NCI-H345 treated with DMSO at 0.1 percent for 48 hours (cell line): ENCODE results near the gene TTC33.

Experiments used
- DNase-seq: peaks from one replicate; lab custom pipeline; 2025; ENCODE audit not compliant: unreplicated experiment; lab: John Stamatoyannopoulos, UW

Gene TTC33

GRCh38 chr5:40547994-40548575 is 207.7 kb downstream of the TTC33 start:
- no peak for DNase-seq

- DNase-seq, result no peak
Observed at GRCh38 chr5:40547557-40547956, 208.2 kb downstream of the TTC33 start.

- DNase-seq, result no peak
Observed at GRCh38 chr5:40540301-40540700, 215.5 kb downstream of the TTC33 start.

- DNase-seq, result no peak
Observed at GRCh38 chr5:40524677-40525076, 231.1 kb downstream of the TTC33 start.

- no peak for DNase-seq
Observed at GRCh38 chr5:40521925-40522324, 233.8 kb downstream of the TTC33 start.

GRCh38 chr5:40521108-40521785 is 234.5 kb downstream of the TTC33 start:
- no peak for DNase-seq

GRCh38 chr5:40518485-40518917 is 237.3 kb downstream of the TTC33 start:
- no peak for DNase-seq

GRCh38 chr5:40515476-40515875 is 240.3 kb downstream of the TTC33 start:
- no peak for DNase-seq

GRCh38 chr5:40514976-40515375 is 240.8 kb downstream of the TTC33 start:
- no peak for DNase-seq

GRCh38 chr5:40511801-40512200 is 244.0 kb downstream of the TTC33 start:
- no peak for DNase-seq

- no peak for DNase-seq
Observed at GRCh38 chr5:40507095-40507494, 248.7 kb downstream of the TTC33 start.

GRCh38 chr5:40505031-40505430 is 250.7 kb downstream of the TTC33 start:
- no peak for DNase-seq

GRCh38 chr5:40503439-40503838 is 252.3 kb downstream of the TTC33 start:
- DNase-seq, result no peak

GRCh38 chr5:40502736-40503135 is 253.0 kb downstream of the TTC33 start:
- DNase-seq, result no peak

GRCh38 chr5:40501711-40502444 is 253.9 kb downstream of the TTC33 start:
- no peak for DNase-seq

GRCh38 chr5:40499518-40500273 is 256.1 kb downstream of the TTC33 start:
- DNase-seq, result no peak

- no peak for DNase-seq
Observed at GRCh38 chr5:40499007-40499406, 256.8 kb downstream of the TTC33 start.

- no peak for DNase-seq
Observed at GRCh38 chr5:40497573-40497972, 258.2 kb downstream of the TTC33 start.

- no peak for DNase-seq
Observed at GRCh38 chr5:40495237-40495635, 260.5 kb downstream of the TTC33 start.

- no peak for DNase-seq
Observed at GRCh38 chr5:40494631-40495236, 261.0 kb downstream of the TTC33 start.

- DNase-seq, result no peak
Observed at GRCh38 chr5:40492056-40492455, 263.7 kb downstream of the TTC33 start.
